Muscle of arm (tissue), 14 donors: ENCODE measurements around the gene TRIM72. TPM values are rescaled to one million over a fixed set of nuclear protein-coding genes. Genes with fewer than 3 reads are reported as not detected.
"Not testable (repeated sequence)": the region's sequence is repeated elsewhere in the genome, so short reads cannot be mapped to it uniquely, and the experiment has no call there.

Experiments
- DNase-seq: peaks from one replicate; pipeline ENCODE4 v3.0.0-alpha.2; 2013
- long read RNA-seq, 11 donors: transcript quantifications; one replicate each; lab custom pipeline, GENCODE V29; 2026
- polyA plus RNA-seq, 12 donors: library from polyadenylated mRNA; unstranded; fragments of 120-200 nt; gene quantifications; one replicate each; pipeline ENCODE4 v1.2.1, GENCODE V29; 2013; ENCODE audit not compliant: insufficient read length in 12 of 12

The TRIM72 gene
- polyA plus RNA-seq, result 10 to 100 TPM in 11 of 12 donors, not detected in 1; 19.1 to 87.8 (median 58.2) TPM
- long read RNA-seq, donor 1, result 0 reads
- long read RNA-seq, donor 2, full-length matches to known transcripts, result 5 of 10 reads
- long read RNA-seq, donor 2, partial matches to known transcripts, result 5 of 10 reads
- long read RNA-seq, donor 2, other reads (novel, unspliced or antisense), result 0 of 10 reads
- long read RNA-seq, donor 3, full-length matches to known transcripts, result 6 of 6 reads
- long read RNA-seq, donor 3, partial matches to known transcripts, result 0 of 6 reads
- long read RNA-seq, donor 3, other reads (novel, unspliced or antisense), result 0 of 6 reads
- long read RNA-seq, donor 4, full-length matches to known transcripts, result 2 of 2 reads
- long read RNA-seq, donor 4, partial matches to known transcripts, result 0 of 2 reads
- long read RNA-seq, donor 4, other reads (novel, unspliced or antisense), result 0 of 2 reads
- long read RNA-seq, donor 5, full-length matches to known transcripts, result 9 of 9 reads
- long read RNA-seq, donor 5, partial matches to known transcripts, result 0 of 9 reads
- long read RNA-seq, donor 5, other reads (novel, unspliced or antisense), result 0 of 9 reads
- long read RNA-seq, donor 6, full-length matches to known transcripts, result 6 of 11 reads
- long read RNA-seq, donor 6, partial matches to known transcripts, result 5 of 11 reads
- long read RNA-seq, donor 6, other reads (novel, unspliced or antisense), result 0 of 11 reads
- long read RNA-seq, donor 7, full-length matches to known transcripts, result 10 of 10 reads
- long read RNA-seq, donor 7, partial matches to known transcripts, result 0 of 10 reads
- long read RNA-seq, donor 7, other reads (novel, unspliced or antisense), result 0 of 10 reads
- long read RNA-seq, donor 8, full-length matches to known transcripts, result 17 of 33 reads
- long read RNA-seq, donor 8, partial matches to known transcripts, result 16 of 33 reads
- long read RNA-seq, donor 8, other reads (novel, unspliced or antisense), result 0 of 33 reads
- long read RNA-seq, donor 9, full-length matches to known transcripts, result 2 of 2 reads
- long read RNA-seq, donor 9, partial matches to known transcripts, result 0 of 2 reads
- long read RNA-seq, donor 9, other reads (novel, unspliced or antisense), result 0 of 2 reads
- long read RNA-seq, donor 10, full-length matches to known transcripts, result 4 of 12 reads
- long read RNA-seq, donor 10, partial matches to known transcripts, result 8 of 12 reads
- long read RNA-seq, donor 10, other reads (novel, unspliced or antisense), result 0 of 12 reads
- long read RNA-seq, donor 11, full-length matches to known transcripts, result 4 of 4 reads
- long read RNA-seq, donor 11, partial matches to known transcripts, result 0 of 4 reads
- long read RNA-seq, donor 11, other reads (novel, unspliced or antisense), result 0 of 4 reads

- DNase-seq, result peak; percentile 63
Observed at GRCh38 chr16:31213877-31214707, at the start of gene TRIM72. TRIM72 (plus strand) TSS chr16:31214119; CDS start chr16:31214739, 620 bp downstream.

- no peak for DNase-seq
Observed at GRCh38 chr16:31167315-31167714, 46.6 kb upstream of the TRIM72 start.

GRCh38 chr16:31168848-31169247 lies 45.1 kb upstream of the TRIM72 start:
- no peak for DNase-seq

- not testable (repeated sequence) for DNase-seq
Observed at GRCh38 chr16:31170048-31170447, 43.9 kb upstream of the TRIM72 start.

GRCh38 chr16:31177136-31177535 lies 36.8 kb upstream of the TRIM72 start:
- DNase-seq, result no peak

- no peak for DNase-seq
Observed at GRCh38 chr16:31179219-31179746, 34.6 kb upstream of the TRIM72 start.

- peak; percentile 98 for DNase-seq
Observed at GRCh38 chr16:31179747-31180459, 34.0 kb upstream of the TRIM72 start, which contains the start of gene FUS. FUS (plus strand) TSS chr16:31180139; CDS start chr16:31180215, 76 bp downstream.

- DNase-seq, result no peak
Observed at GRCh38 chr16:31181102-31181830, 32.7 kb upstream of the TRIM72 start.

GRCh38 chr16:31182391-31182790 lies 31.5 kb upstream of the TRIM72 start:
- DNase-seq, result no peak

- DNase-seq, result no peak
Observed at GRCh38 chr16:31183432-31184428, 30.2 kb upstream of the TRIM72 start.

- DNase-seq, result no peak
Observed at GRCh38 chr16:31184888-31185287, 29.0 kb upstream of the TRIM72 start.

GRCh38 chr16:31185339-31185738 lies 28.6 kb upstream of the TRIM72 start:
- DNase-seq, result no peak

- no peak for DNase-seq
Observed at GRCh38 chr16:31186176-31186575, 27.7 kb upstream of the TRIM72 start.

GRCh38 chr16:31186930-31187807 lies 26.8 kb upstream of the TRIM72 start:
- DNase-seq, result no peak

- DNase-seq, result no peak
Observed at GRCh38 chr16:31187808-31188189, 26.1 kb upstream of the TRIM72 start.
